K562 (cell line): ENCODE results near the gene MDM4. TPM values are rescaled to one million over a fixed set of nuclear protein-coding genes. Genes with fewer than 3 reads are reported as not detected.

ENCODE experiments used
- ATAC-seq: fragments of 200-7000 bp; cut with Tn5 transposase; 3 replicates; pipeline ENCODE4 v1.9.1; 2020; ENCODE audit warnings: moderate library complexity
- BruUV-seq: library from RNA; stranded (reverse); fragments of 400-500 nt; replicated peaks from 2 replicates; lab custom pipeline; 2021; lab: Mats Ljungman, UMichigan
- CTCF ChIA-PET: fragments of 300-600 bp; formaldehyde crosslinking; extraction: SDS; loops from one replicate; lab custom pipeline; 2021; ENCODE audit warnings: low intra/inter-chr PET ratio; lab: Yijun Ruan, JAX
- POLR2A ChIA-PET: fragments of 300-600, 350-650 bp; sonication (Branson Sonifier 250); formaldehyde crosslinking; extraction: SDS; loops from one replicate; lab custom pipeline; 2021; ENCODE audit warnings: antibody characterized with exemption, inconsistent platforms; lab: Yijun Ruan, JAX
- DNase-seq, 4 experiments: peaks; one replicate each; pipeline versions ENCODE4 v3.0.0 to v3.0.0-alpha.2; 2011 to 2018; ENCODE audit warnings: low spot score in 3 of 4, mixed read lengths in 3 of 4; ENCODE audit errors: extremely low read depth in 1 of 4
- FAIRE-seq: peaks from 2 replicates; lab custom pipeline; 2011; peaks lifted over from hg19 to GRCh38; lab: Jason Lieb, UNC
- H2AFZ ChIP-seq: 2 replicates; pipeline ENCODE4 v1.6.0; 2011; ENCODE audit warnings: low read depth, low read length, control low read depth, inconsistent platforms
- H3K27ac ChIP-seq: fragments of 200-600 bp; 3 replicates; pipeline ENCODE4 v1.8.0; 2011; ENCODE audit warnings: low read depth, mild to moderate bottlenecking, control low read depth, inconsistent platforms, low read length, moderate library complexity, mixed read lengths; ENCODE audit errors: extremely low read depth
- H3K27me3 ChIP-seq, 2 experiments: fragments of 300-600 bp in 1 of 2; 2 replicates in 1 of 2; 3 replicates in 1 of 2; pipeline versions ENCODE4 v1.6.0 to v1.8.0; 2011; ENCODE audit warnings: inconsistent platforms in 2 of 2, low read length in 2 of 2, mild to moderate bottlenecking in 1 of 2, mixed read lengths in 1 of 2, moderate library complexity in 1 of 2; ENCODE audit not compliant: control insufficient read depth in 2 of 2, insufficient read depth in 2 of 2
- H3K36me3 ChIP-seq: fragments of 300-600 bp; 3 replicates; pipeline ENCODE4 v1.8.0; 2011; ENCODE audit warnings: mild to moderate bottlenecking, low read length, inconsistent platforms; ENCODE audit not compliant: control insufficient read depth, insufficient read depth
- H3K4me1 ChIP-seq, 2 experiments: fragments of 200-600 bp in 1 of 2; replicated peaks in 1 of 2; 2 replicates in 1 of 2; 3 replicates in 1 of 2; pipeline versions ENCODE4 v1.5.1 to v1.8.0; 2011; ENCODE audit warnings: inconsistent platforms in 2 of 2, low read length in 2 of 2, mild to moderate bottlenecking in 1 of 2, mixed read lengths in 1 of 2, moderate library complexity in 1 of 2; ENCODE audit not compliant: control insufficient read depth in 2 of 2, insufficient read depth in 2 of 2
- H3K4me2 ChIP-seq: 2 replicates; pipeline ENCODE4 v1.6.1; 2011; ENCODE audit warnings: low read length, control low read depth, inconsistent platforms, mixed read lengths; ENCODE audit not compliant: insufficient read depth
- H3K4me3 ChIP-seq: fragments of 200-600 bp; sonication (generic), shearing (Covaris generic); 2 replicates; pipeline ENCODE4 v1.5.1; 2016; ENCODE audit warnings: control low read depth, inconsistent platforms
- H3K79me2 ChIP-seq: fragments of 200-600 bp; 3 replicates; pipeline ENCODE4 v1.8.0; 2011; ENCODE audit warnings: low read length, inconsistent platforms; ENCODE audit not compliant: control insufficient read depth, insufficient read depth
- H3K9ac ChIP-seq, 2 experiments: 2 replicates each; pipeline versions ENCODE4 v1.6.0 to v1.6.1; 2011; ENCODE audit warnings: low read depth in 2 of 2, low read length in 2 of 2, control low read depth in 1 of 2, inconsistent platforms in 1 of 2, mild to moderate bottlenecking in 1 of 2, mixed read lengths in 1 of 2; ENCODE audit not compliant: insufficient read depth in 1 of 2
- H3K9me1 ChIP-seq: one replicate; pipeline ENCODE4 v1.6.0; 2011; ENCODE audit warnings: inconsistent platforms, mild to moderate bottlenecking, low read length, moderate library complexity; ENCODE audit not compliant: control insufficient read depth, insufficient read depth
- H3K9me3 ChIP-seq: replicated peaks from 2 replicates; pipeline ENCODE4 v1.5.1; 2011; ENCODE audit warnings: low read depth, low read length, inconsistent platforms; ENCODE audit not compliant: control insufficient read depth, insufficient read depth
- H4K20me1 ChIP-seq: replicated peaks from 2 replicates; pipeline ENCODE4 v1.6.1; 2011; ENCODE audit warnings: low read length, inconsistent platforms, mixed read lengths; ENCODE audit not compliant: control insufficient read depth, insufficient read depth
- BRF1 ChIP-seq: IDR thresholded peaks from 3 replicates; pipeline ENCODE4 v1.6.1; 2011; ENCODE audit warnings: borderline replicate concordance, mild to moderate bottlenecking; ENCODE audit not compliant: insufficient read length; ENCODE audit errors: extremely low read depth
- C11orf30 ChIP-seq: fragments of 450-650 bp; IDR thresholded peaks from 2 replicates; pipeline ENCODE4 v1.6.1; 2016; ENCODE audit warnings: low read depth, mild to moderate bottlenecking
- CBFA2T3 ChIP-seq: fragments of 450-650 bp; IDR thresholded peaks from 2 replicates; pipeline ENCODE4 v1.6.1; 2017
- CBX2 ChIP-seq: fragments of 200-600 bp; sonication (generic); IDR thresholded peaks from one replicate; pipeline ENCODE4 v1.6.1; 2012; ENCODE audit warnings: mild to moderate bottlenecking, low read length, inconsistent platforms; ENCODE audit not compliant: insufficient read depth, poor library complexity, severe bottlenecking
- CREB1 ChIP-seq, 2 experiments: sonication (generic) in 1 of 2; formaldehyde crosslinking in 1 of 2; IDR thresholded peaks; 2 replicates each; pipeline versions ENCODE4 v1.6.1 to v1.8.0; 2012 to 2022; ENCODE audit warnings: inconsistent platforms in 1 of 2, mild to moderate bottlenecking in 1 of 2, missing genetic modification reagents in 1 of 2, moderate library complexity in 1 of 2
- EWSR1 ChIP-seq: fragments of 450-650 bp; IDR thresholded peaks from 2 replicates; pipeline ENCODE4 v1.6.1; 2018; ENCODE audit warnings: borderline replicate concordance, mild to moderate bottlenecking, low read depth, moderate library complexity; ENCODE audit not compliant: partially characterized antibody
- MAFK ChIP-seq: IDR thresholded peaks from 2 replicates; pipeline ENCODE4 v1.6.1; 2011; ENCODE audit warnings: low read length, improper control_type of control experiment
- MBD2 ChIP-seq: sonication (generic); IDR thresholded peaks from 2 replicates; pipeline ENCODE4 v1.6.1; 2016; ENCODE audit warnings: low read depth, borderline replicate concordance
- MIER1 ChIP-seq: fragments of 450-650 bp; IDR thresholded peaks from 2 replicates; pipeline ENCODE4 v1.6.1; 2016; ENCODE audit warnings: antibody characterized with exemption, mild to moderate bottlenecking, low read depth
- PYGO2 ChIP-seq: fragments of 450-650 bp; IDR thresholded peaks from 2 replicates; pipeline ENCODE4 v1.6.1; 2016; ENCODE audit warnings: mild to moderate bottlenecking, missing genetic modification characterization, moderate library complexity, missing compliant biosample characterization
- STAT5A ChIP-seq: IDR thresholded peaks from 2 replicates; pipeline ENCODE4 v1.6.1; 2012; ENCODE audit warnings: low read length, inconsistent platforms, borderline replicate concordance
- ZNF584 ChIP-seq: fragments of 200-800 bp; sonication (Bioruptor generic); IDR thresholded peaks from 2 replicates; pipeline ENCODE4 v1.6.1; 2016; ENCODE audit warnings: low read depth, mild to moderate bottlenecking, missing genetic modification characterization, missing compliant biosample characterization
- in situ Hi-C: fragments of 300-500 bp; cut with MboI; formaldehyde crosslinking; loops from 4 replicates; pipeline ENCODE4 v1.15.0; 2018; ENCODE audit warnings: inconsistent platforms, mixed read lengths
- intact Hi-C: fragments of 100-400 bp; cut with micrococcal nuclease; formaldehyde crosslinking; loops from 2 replicates; pipeline ENCODE4 v1.14.2; 2022
- polyA plus RNA-seq, 8 experiments: library from polyadenylated mRNA; depleted of rRNA in 4 of 8; stranded (reverse) in 5 of 8; unstranded in 3 of 8; fragments of >200 nt; fragmentation: Nextera tagmentation in 2 of 8; fragmentation: Illumina TruSeq in 1 of 8; extraction: Ambion mirVana in 2 of 8; extraction: Trizol in 1 of 8; gene quantifications; 2 replicates each; pipeline versions ENCODE4 v1.2.1 to v1.2.3, GENCODE V29; 2011 to 2014; ENCODE audit warnings: inconsistent platforms in 1 of 8, missing spikeins in 1 of 8
- total RNA-seq, 7 experiments: library from RNA; depleted of rRNA in 6 of 7; stranded (reverse); fragments of >200 nt in 6 of 7; fragmentation: Illumina TruSeq in 2 of 7; extraction: Trizol in 2 of 7; gene quantifications; 2 replicates each; pipeline versions ENCODE4 v1.2.1 to v1.2.3, GENCODE V29; 2011 to 2021; ENCODE audit warnings: low replicate concordance in 1 of 7

MDM4 gene
- total and polyA plus RNA-seq, 9 of the 15 experiments (the other 6 are each of a cell fraction or from before 2014, with no cell fraction given), result 3.3 to 61.7 (median 21.2) TPM

GRCh38 chr1:204509186-204509635 is 7.0 kb upstream of the MDM4 start (continued):
- TF ChIP-seq CBFA2T3, result no peak

DNA sequence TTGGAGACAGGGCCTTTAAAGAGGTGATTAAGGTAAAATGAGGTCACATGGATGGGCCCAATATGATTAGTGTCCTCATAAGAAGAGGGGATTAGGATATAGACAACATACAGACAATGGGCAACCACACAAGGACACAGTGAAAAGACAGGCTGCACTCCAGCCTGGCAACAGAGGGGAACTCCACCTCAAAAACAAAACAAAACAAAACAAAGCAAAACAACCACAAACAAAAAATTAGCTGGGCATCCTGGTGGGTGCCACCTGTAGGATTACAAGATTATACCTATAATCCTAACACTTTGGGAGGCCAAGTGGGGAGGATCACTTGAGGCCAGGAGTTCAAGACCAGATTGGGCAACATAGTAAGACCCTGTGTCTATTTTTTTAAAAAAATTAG is 4.8 kb upstream of the MDM4 start:
- DNase-seq (no peak), FAIRE-seq (no peak), ATAC-seq (no peak)
- POLR2A ChIA-PET, result no interaction called here
- in situ Hi-C loops (no loop called here), intact Hi-C loops (no loop called here)
- Histone ChIP-seq H3K36me3 (no peaks in the 10 kb centered on the region), H3K4me2 (no peak overlapping the region), H3K27me3 (no peaks in the 10 kb centered on the region), H3K79me2 (peaks cover 2% of the 10 kb centered on the region), H3K9ac (no peak overlapping the region), H3K4me1 (peaks cover 2 to 8% of the 10 kb centered on the region in 2 experiments; a peak in 4 of 5 replicates), H3K27ac (no peak overlapping the region), H3K9me3 (no peaks in the 10 kb centered on the region), H4K20me1 (no peaks in the 10 kb centered on the region), H3K9me1 (no peaks in the 10 kb centered on the region), H3K4me3 (no peak overlapping the region), H2AFZ (0 out of 2 replicates have a peak overlapping the region, but pooled peaks have one; percentile 20)
- CTCF ChIA-PET, result no interaction called here
- no TSS peak for BruUV-seq
- TF ChIP-seq ZNF584 (CRISPR knock-in tag) (no peak), C11orf30 (no peak), PYGO2 (no peak), MBD2 (no peak), BRF1 (no peak), CBX2 (no peak), MAFK (no peak), EWSR1 (no peak), CREB1 (IDR thresholded peaks at IDR 0.05) (no peak), CREB1 (CRISPR knock-in tag; IDR thresholded peaks at IDR 0.05) (no peak), STAT5A (no peak), MIER1 (no peak)
